Activated naive CD4-positive, alpha-beta T cell treated with anti-CD3 and anti-CD28 coated beads for 36 hours (primary cell): ENCODE results near the gene CYP3A5. TPM values are rescaled to one million over a fixed set of nuclear protein-coding genes. Genes with fewer than 3 reads are reported as not detected.

ENCODE experiments used
- CTCF ChIA-PET: fragments of 350-600 bp; sonication (Branson Sonifier 250); formaldehyde crosslinking; loops from one replicate; lab custom pipeline; 2021; ENCODE audit warnings: antibody characterized with exemption; lab: Charles Lee
- DNase-seq: peaks from one replicate; pipeline ENCODE4 v3.0.0-alpha.2; 2020
- H3K27ac Mint-ChIP-seq: one replicate; pipeline ENCODE4 v1.8.0; 2021; ENCODE audit warnings: mild to moderate bottlenecking, mixed read lengths
- H3K27me3 Mint-ChIP-seq: one replicate; pipeline ENCODE4 v1.8.0; 2021; ENCODE audit warnings: low read depth, mixed read lengths
- H3K36me3 Mint-ChIP-seq: one replicate; pipeline ENCODE4 v1.8.0; 2021; ENCODE audit warnings: low read depth, mixed read lengths
- H3K4me1 Mint-ChIP-seq: one replicate; pipeline ENCODE4 v1.8.0; 2021; ENCODE audit warnings: low read depth, mixed read lengths
- H3K4me3 Mint-ChIP-seq: one replicate; pipeline ENCODE4 v1.8.0; 2021; ENCODE audit warnings: mild to moderate bottlenecking, moderate library complexity, mixed read lengths
- H3K9me3 Mint-ChIP-seq: one replicate; pipeline ENCODE4 v1.8.0; 2021; ENCODE audit warnings: mixed read lengths
- intact Hi-C: fragments of 100-400 bp; cut with micrococcal nuclease; formaldehyde crosslinking; loops from one replicate; pipeline ENCODE4 v1.15.1; 2023
- total RNA-seq, 2 experiments: library from RNA; stranded (reverse); gene quantifications; one replicate each; pipeline ENCODE4 v1.2.3, GENCODE V29; 2021

CYP3A5 gene
- total RNA-seq, 2 experiments from 2014 or later: 0.86 TPM

- Mint-ChIP-seq H3K9me3 (no peaks in the 10 kb centered on the region), H3K4me3 (peak within 1 kb of the TSS; percentile 95), H3K4me1 (peaks cover 35% of the 10 kb centered on the region), H3K27ac (peak within 1 kb of the TSS; percentile 92), H3K36me3 (peaks cover 30% of the 10 kb centered on the region), H3K27me3 (no peaks in the 10 kb centered on the region)
- CTCF ChIA-PET: interaction anchor here (0.7 to 2.4 kb wide), 9 partner anchors 13 to 300 kb away, joined by 3 to 8 read pairs (median 3); no protein-coding TSS in a partner anchor
- intact Hi-C loops: loop anchor here (1.0 to 2.0 kb wide), 4 partner anchors 8 to 144 kb away; partner anchors contain the start of genes ZNF394 and ZNF789
- peak; percentile 91 for DNase-seq
Observed at GRCh38 chr7:99616359-99617191, 63.2 kb downstream of the CYP3A5 start, which contains the start of gene ZSCAN25. ZSCAN25 (plus strand) TSS chr7:99616946; CDS start chr7:99619607, 2,661 bp downstream.

DNA sequence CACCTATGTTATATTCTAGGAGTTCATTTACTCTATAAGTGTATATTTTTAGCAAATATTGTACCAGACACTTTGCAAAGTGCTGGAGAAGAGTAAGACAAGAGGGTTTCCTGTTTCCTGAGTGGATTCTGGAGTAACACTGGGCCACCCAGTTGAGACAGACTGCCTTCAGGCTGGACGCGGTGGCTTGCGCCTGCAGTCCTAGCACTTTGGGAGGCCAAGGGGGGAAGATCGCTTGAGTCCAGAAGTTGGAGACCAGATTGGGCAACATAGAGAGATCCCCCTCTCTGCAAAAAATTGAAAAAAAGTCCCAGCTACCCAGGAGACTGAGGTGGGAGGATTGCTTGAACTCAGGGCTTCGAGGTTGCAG is 63.8 kb downstream of the CYP3A5 start:
- DNase-seq: no peak
- no peaks in the 10 kb centered on the region for H3K9me3 Mint-ChIP-seq
- intact Hi-C loops: loop anchor here (1.0 to 2.0 kb wide), 4 partner anchors 8 to 143 kb away; partner anchors contain the start of genes ZNF394 and ZNF789
- H3K36me3 Mint-ChIP-seq: peaks cover 26% of the 10 kb centered on the region
- H3K27ac Mint-ChIP-seq: peak overlapping the region; percentile 92
- H3K4me3 Mint-ChIP-seq: peak overlapping the region; percentile 95
- H3K27me3 Mint-ChIP-seq: no peaks in the 10 kb centered on the region
- CTCF ChIA-PET: interaction anchor here (0.7 to 2.4 kb wide), 8 partner anchors 10 to 222 kb away, joined by 3 to 8 read pairs (median 4); no protein-coding TSS in a partner anchor
- peaks cover 31% of the 10 kb centered on the region for H3K4me1 Mint-ChIP-seq

GRCh38 chr7:99614495-99614894 is 65.3 kb downstream of the CYP3A5 start:
- no peak overlapping the region for H3K27ac Mint-ChIP-seq
- peaks cover 30% of the 10 kb centered on the region for H3K4me1 Mint-ChIP-seq
- H3K27me3 Mint-ChIP-seq: no peaks in the 10 kb centered on the region
- H3K9me3 Mint-ChIP-seq: no peaks in the 10 kb centered on the region
- peaks cover 17% of the 10 kb centered on the region for H3K36me3 Mint-ChIP-seq
- CTCF ChIA-PET: no interaction called here
- no peak overlapping the region for H3K4me3 Mint-ChIP-seq
- DNase-seq: no peak
- intact Hi-C loops: no loop called here

- Mint-ChIP-seq H3K36me3 (no peaks in the 10 kb centered on the region), H3K27ac (no peak overlapping the region), H3K27me3 (no peaks in the 10 kb centered on the region), H3K9me3 (no peaks in the 10 kb centered on the region), H3K4me1 (no peaks in the 10 kb centered on the region), H3K4me3 (no peak overlapping the region)
- intact Hi-C loops: no loop called here
- no peak for DNase-seq
- CTCF ChIA-PET: no interaction called here
Observed at GRCh38 chr7:99607548-99607947, 72.2 kb downstream of the CYP3A5 start.

DNA sequence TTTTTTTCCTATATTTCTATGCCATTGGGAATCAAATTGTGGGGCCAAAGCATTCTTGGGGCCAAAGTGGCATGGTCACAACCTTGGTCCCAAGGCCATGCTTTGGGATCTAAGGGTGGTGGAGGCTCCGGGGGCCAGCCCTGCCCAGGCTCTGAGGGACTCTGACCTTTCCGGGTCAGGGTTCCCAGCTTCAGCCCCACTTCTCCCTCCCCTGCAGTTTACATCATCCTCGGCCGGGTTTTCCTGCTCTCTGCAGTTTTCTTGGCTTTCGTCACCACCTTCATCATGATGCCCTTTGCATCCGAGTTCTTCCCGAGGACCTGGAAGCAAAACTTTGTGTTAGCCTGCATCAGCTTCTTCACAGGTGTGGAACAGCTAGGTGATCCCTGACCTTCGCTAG is 73.3 kb downstream of the CYP3A5 start:
- intact Hi-C loops: no loop called here
- CTCF ChIA-PET: interaction anchor here (0.7 to 1.3 kb wide), 3 partner anchors 9 to 148 kb away, joined by 3 to 6 read pairs (median 5); no protein-coding TSS in a partner anchor
- H3K27ac Mint-ChIP-seq: no peak overlapping the region
- no peaks in the 10 kb centered on the region for H3K4me1 Mint-ChIP-seq
- no peaks in the 10 kb centered on the region for H3K36me3 Mint-ChIP-seq
- no peak overlapping the region for H3K4me3 Mint-ChIP-seq
- DNase-seq: no peak
- H3K27me3 Mint-ChIP-seq: no peaks in the 10 kb centered on the region
- H3K9me3 Mint-ChIP-seq: no peaks in the 10 kb centered on the region

DNA sequence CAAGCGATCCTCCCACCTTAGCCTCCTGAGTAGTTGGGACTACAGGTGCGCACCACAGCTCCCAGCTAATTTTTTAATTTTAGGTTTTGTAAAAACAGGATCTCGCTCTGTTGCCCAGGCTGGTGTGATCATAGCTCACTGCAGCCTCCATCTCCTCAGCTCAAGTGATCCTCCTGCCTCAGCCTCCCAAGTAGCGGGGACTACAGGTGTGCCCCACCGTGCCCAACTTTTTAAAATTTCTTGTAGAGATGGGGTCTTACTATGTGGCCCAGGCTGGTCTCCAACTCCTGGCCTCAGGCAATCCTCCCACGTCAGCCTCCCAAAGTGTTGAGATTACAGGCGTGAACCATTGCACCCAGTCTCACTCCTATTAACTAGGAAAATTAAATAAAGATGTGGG is 74.3 kb downstream of the CYP3A5 start:
- H3K27me3 Mint-ChIP-seq: no peaks in the 10 kb centered on the region
- intact Hi-C loops: no loop called here

GRCh38 chr7:99601656-99602310 is 78.0 kb downstream of the CYP3A5 start:
- no peaks in the 10 kb centered on the region for H3K27me3 Mint-ChIP-seq
- CTCF ChIA-PET: no interaction called here
- intact Hi-C loops: no loop called here

More for the DNA sequence above, 74.3 kb downstream of the CYP3A5 start:
- Mint-ChIP-seq H3K27ac (no peak overlapping the region), H3K36me3 (no peaks in the 10 kb centered on the region), H3K9me3 (no peaks in the 10 kb centered on the region), H3K4me1 (no peaks in the 10 kb centered on the region), H3K4me3 (no peak overlapping the region)
- CTCF ChIA-PET: interaction anchor here (1.3 kb wide), 1 partner anchor 10 kb away, joined by 3 read pairs; no protein-coding TSS in a partner anchor
- no peak for DNase-seq

GRCh38 chr7:99599836-99600235 is 80.0 kb downstream of the CYP3A5 start:
- no peaks in the 10 kb centered on the region for H3K27me3 Mint-ChIP-seq
- H3K27ac Mint-ChIP-seq: no peak overlapping the region
- no peak for DNase-seq
- no peaks in the 10 kb centered on the region for H3K9me3 Mint-ChIP-seq
- no peaks in the 10 kb centered on the region for H3K36me3 Mint-ChIP-seq
- intact Hi-C loops: no loop called here
- no peaks in the 10 kb centered on the region for H3K4me1 Mint-ChIP-seq
- no peak overlapping the region for H3K4me3 Mint-ChIP-seq
- CTCF ChIA-PET: no interaction called here

More at GRCh38 chr7:99601656-99602310, 78.0 kb downstream of the CYP3A5 start:
- DNase-seq: no peak
- H3K9me3 Mint-ChIP-seq: no peaks in the 10 kb centered on the region
- H3K36me3 Mint-ChIP-seq: no peaks in the 10 kb centered on the region
- no peaks in the 10 kb centered on the region for H3K4me1 Mint-ChIP-seq
- no peak overlapping the region for H3K27ac Mint-ChIP-seq
- no peak overlapping the region for H3K4me3 Mint-ChIP-seq

Other genes with a start within 250 kb of the CYP3A5 start
- 1 to 10 TPM; 3.5 to 5.1 TPM for gene PTCD1, start 241.2 kb downstream of the CYP3A5 start, total RNA-seq
- 10 to 100 TPM; 70.6 to 73.5 TPM for gene CPSF4, start 241.1 kb downstream of the CYP3A5 start, total RNA-seq
- gene ATP5MF, start 213.8 kb downstream of the CYP3A5 start, total RNA-seq: 100 to 1,000 TPM; 423 to 441 TPM
- 1 to 10 TPM; 8.0 to 9.8 TPM for gene ZNF789, start 207.1 kb downstream of the CYP3A5 start, total RNA-seq
- gene ZNF394, start 179.7 kb downstream of the CYP3A5 start, total RNA-seq: 10 to 100 TPM; 26.5 to 26.6 TPM
- 1 to 10 TPM; 7.2 to 8.0 TPM for gene ZKSCAN5, start 175.3 kb downstream of the CYP3A5 start, total RNA-seq
- 1 to 10 TPM; 3.3 to 3.8 TPM for gene FAM200A, start 127.9 kb downstream of the CYP3A5 start, total RNA-seq
- gene ZNF655, start 121.4 kb downstream of the CYP3A5 start, total RNA-seq: 10 to 100 TPM; 35.8 to 39.6 TPM
- gene TMEM225B, start 81.7 kb downstream of the CYP3A5 start, total RNA-seq: 1 to 10 TPM in 1 of 2 experiments, under 1 TPM in 1; 0.98 to 1.7 TPM
- 10 to 100 TPM; 20.7 to 22.3 TPM for gene ZSCAN25, start 63.0 kb downstream of the CYP3A5 start, total RNA-seq
- gene CYP3A7, start 55.2 kb upstream of the CYP3A5 start, total RNA-seq: not detected
- gene CYP3A4, start 104.2 kb upstream of the CYP3A5 start, total RNA-seq: not detected
- gene CYP3A43, start 148.0 kb upstream of the CYP3A5 start, total RNA-seq: not detected
- not detected for gene OR2AE1, start 197.0 kb upstream of the CYP3A5 start, total RNA-seq
- 10 to 100 TPM; 25.7 to 25.8 TPM for gene TRIM4, start 239.5 kb upstream of the CYP3A5 start, total RNA-seq
- 1 to 10 TPM in 1 of 2 experiments, under 1 TPM in 1; 0.62 to 1.1 TPM for gene GJC3, start 249.6 kb upstream of the CYP3A5 start, total RNA-seq